Left forelimb (tissue), 1 donor: Measurements from ENCODE around the gene TMEM45A.
"Not testable (repeated sequence)": the region's sequence is repeated elsewhere in the genome, so short reads cannot be mapped to it uniquely, and the experiment has no call there.

Experiments used
- DNase-seq: peaks from one replicate; pipeline ENCODE4 v3.0.0-alpha.2; 2018; ENCODE audit warnings: low spot score

TMEM45A gene

GRCh38 chr3:100486808-100487207 lies 5.6 kb upstream of the TMEM45A start:
- no peak for DNase-seq

- no peak for DNase-seq
These were observed 3.3 kb upstream of the TMEM45A start for GRCh38 chr3:100489118-100489517.

GRCh38 chr3:100496711-100497261 lies 4.4 kb downstream of the TMEM45A start:
- no peak for DNase-seq

GRCh38 chr3:100499651-100500050 lies 7.2 kb downstream of the TMEM45A start:
- DNase-seq, result no peak

GRCh38 chr3:100500320-100500880 lies 8.0 kb downstream of the TMEM45A start:
- DNase-seq, result no peak

GRCh38 chr3:100503448-100503847 lies 11.0 kb downstream of the TMEM45A start:
- no peak for DNase-seq

GRCh38 chr3:100506355-100506754 lies 13.9 kb downstream of the TMEM45A start:
- DNase-seq, result no peak

GRCh38 chr3:100509818-100510217 lies 17.4 kb downstream of the TMEM45A start:
- DNase-seq, result not testable (repeated sequence)

- DNase-seq, result no peak
These were observed 23.8 kb downstream of the TMEM45A start for GRCh38 chr3:100516232-100516631.

- no peak for DNase-seq
These were observed 24.4 kb downstream of the TMEM45A start for GRCh38 chr3:100516838-100517237.

GRCh38 chr3:100517276-100517675 lies 24.9 kb downstream of the TMEM45A start:
- no peak for DNase-seq

- DNase-seq, result no peak
These were observed 25.8 kb downstream of the TMEM45A start for GRCh38 chr3:100518244-100518643.

GRCh38 chr3:100518983-100519382 lies 26.6 kb downstream of the TMEM45A start:
- DNase-seq, result no peak

- DNase-seq, result no peak
These were observed 29.0 kb downstream of the TMEM45A start for GRCh38 chr3:100521439-100521845.

- no peak for DNase-seq
These were observed 29.7 kb downstream of the TMEM45A start for GRCh38 chr3:100522125-100522524.

- no peak for DNase-seq
These were observed 30.8 kb downstream of the TMEM45A start for GRCh38 chr3:100523050-100523760.

- DNase-seq, result no peak
These were observed 33.6 kb downstream of the TMEM45A start for GRCh38 chr3:100525753-100526612.

GRCh38 chr3:100526613-100527346 lies 34.4 kb downstream of the TMEM45A start:
- DNase-seq, result no peak

- DNase-seq, result no peak
These were observed 34.9 kb downstream of the TMEM45A start for GRCh38 chr3:100527347-100527735.

GRCh38 chr3:100531093-100531492 lies 38.7 kb downstream of the TMEM45A start:
- DNase-seq, result no peak

GRCh38 chr3:100532411-100532810 lies 40.0 kb downstream of the TMEM45A start:
- no peak for DNase-seq

GRCh38 chr3:100533176-100533575 lies 40.8 kb downstream of the TMEM45A start:
- no peak for DNase-seq
